CD14-positive monocyte (primary cell): ENCODE measurements around the gene GPR142. TPM values are rescaled to one million over a fixed set of nuclear protein-coding genes. Genes with fewer than 3 reads are reported as not detected.

Experiments used
- DNase-seq, 3 donors: peaks; one replicate each; pipeline ENCODE4 v3.0.0-alpha.2; 2011 to 2022
- H2AFZ ChIP-seq: 2 replicates; pipeline ENCODE4 v1.6.0; 2012; ENCODE audit warnings: mild to moderate bottlenecking, low read depth, low read length, inconsistent platforms; ENCODE audit not compliant: insufficient read depth, poor library complexity, severe bottlenecking
- H3K27ac ChIP-seq, 2 donors: 1 replicate in 1 of 2; 2 replicates in 1 of 2; pipeline ENCODE4 v1.5.1; 2012 to 2013; ENCODE audit warnings: low read length in 2 of 2, control low read depth in 1 of 2, inconsistent platforms in 1 of 2, low read depth in 1 of 2, mild to moderate bottlenecking in 1 of 2
- H3K27me3 ChIP-seq, 2 donors: one replicate each; pipeline versions ENCODE4 v1.6.0 to v1.6.1; 2011 to 2013; ENCODE audit warnings: low read length in 2 of 2; ENCODE audit not compliant: control insufficient read depth in 2 of 2, insufficient read depth in 2 of 2
- H3K36me3 ChIP-seq, 2 donors: replicated peaks in 1 of 2; 1 replicate in 1 of 2; 2 replicates in 1 of 2; pipeline versions ENCODE4 v1.5.1 to v1.6.1; 2012 to 2013; ENCODE audit warnings: low read length in 2 of 2, control low read depth in 1 of 2, inconsistent platforms in 1 of 2, mild to moderate bottlenecking in 1 of 2; ENCODE audit not compliant: insufficient read depth in 2 of 2, control insufficient read depth in 1 of 2
- H3K4me1 ChIP-seq, 2 donors: 1 replicate in 1 of 2; 2 replicates in 1 of 2; pipeline versions ENCODE4 v1.5.1 to v1.6.1; 2012 to 2013; ENCODE audit warnings: low read length in 2 of 2, control low read depth in 1 of 2, inconsistent platforms in 1 of 2, mild to moderate bottlenecking in 1 of 2, moderate library complexity in 1 of 2; ENCODE audit not compliant: insufficient read depth in 2 of 2, control insufficient read depth in 1 of 2
- H3K4me2 ChIP-seq: replicated peaks from 2 replicates; pipeline ENCODE3; 2012; ENCODE audit warnings: low read length, moderate library complexity, mild to moderate bottlenecking; ENCODE audit not compliant: poor library complexity, severe bottlenecking; ENCODE audit errors: extremely low read depth
- H3K4me3 ChIP-seq, 3 experiments: fragments of 200-600 bp in 1 of 3; sonication (generic) in 1 of 3; replicated peaks in 1 of 3; 1 replicate in 2 of 3; 2 replicates in 1 of 3; pipeline ENCODE4 v1.5.1; 2011 to 2013; ENCODE audit warnings: low read length in 3 of 3, mild to moderate bottlenecking in 3 of 3, control low read depth in 2 of 3, low read depth in 2 of 3, inconsistent platforms in 1 of 3, moderate library complexity in 1 of 3
- H3K79me2 ChIP-seq: 2 replicates; pipeline ENCODE4 v1.6.0; 2012; ENCODE audit warnings: mild to moderate bottlenecking, control low read depth, inconsistent platforms, low read length, moderate library complexity; ENCODE audit not compliant: insufficient read depth
- H3K9ac ChIP-seq: 2 replicates; pipeline ENCODE4 v1.6.0; 2017; ENCODE audit warnings: low read length, mild to moderate bottlenecking; ENCODE audit not compliant: insufficient read depth, poor library complexity, severe bottlenecking
- H3K9me3 ChIP-seq, 2 donors: replicated peaks in 1 of 2; 1 replicate in 1 of 2; 2 replicates in 1 of 2; pipeline versions ENCODE4 v1.5.1 to v1.6.1; 2012 to 2013; ENCODE audit warnings: low read length in 2 of 2, control low read depth in 1 of 2; ENCODE audit not compliant: control insufficient read depth in 1 of 2, insufficient read depth in 1 of 2
- H4K20me1 ChIP-seq: 2 replicates; pipeline ENCODE4 v1.6.0; 2012; ENCODE audit warnings: mild to moderate bottlenecking, low read length, control low read depth, moderate library complexity; ENCODE audit not compliant: insufficient read depth
- H3K27ac Mint-ChIP-seq, 7 donors: one replicate each; pipeline ENCODE4 v1.8.0; 2020; ENCODE audit warnings: mild to moderate bottlenecking in 7 of 7, mixed read lengths in 7 of 7, moderate library complexity in 6 of 7, inconsistent platforms in 2 of 7
- H3K27me3 Mint-ChIP-seq, 3 donors: one replicate each; pipeline ENCODE4 v1.8.0; 2021 to 2022; ENCODE audit warnings: low read depth in 3 of 3, mild to moderate bottlenecking in 3 of 3, mixed read lengths in 3 of 3, moderate library complexity in 3 of 3, inconsistent platforms in 1 of 3
- H3K36me3 Mint-ChIP-seq, 2 donors: one replicate each; pipeline ENCODE4 v1.8.0; 2020; ENCODE audit warnings: mixed read lengths in 2 of 2, inconsistent platforms in 1 of 2, mild to moderate bottlenecking in 1 of 2
- H3K4me1 Mint-ChIP-seq: one replicate; pipeline ENCODE4 v1.8.0; 2020; ENCODE audit warnings: mild to moderate bottlenecking, mixed read lengths
- H3K4me3 Mint-ChIP-seq, 2 donors: one replicate each; pipeline ENCODE4 v1.8.0; 2020; ENCODE audit warnings: mild to moderate bottlenecking in 2 of 2, mixed read lengths in 2 of 2, moderate library complexity in 1 of 2
- H3K9me3 Mint-ChIP-seq, 7 donors: one replicate each; pipeline ENCODE4 v1.8.0; 2020 to 2022; ENCODE audit warnings: mixed read lengths in 7 of 7, mild to moderate bottlenecking in 6 of 7, moderate library complexity in 6 of 7, inconsistent platforms in 2 of 7
- CTCF ChIP-seq: fragments of 200-600 bp; IDR thresholded peaks from one replicate; pipeline ENCODE4 v1.8.0; 2022; ENCODE audit warnings: antibody characterized with exemption, mild to moderate bottlenecking
- WGBS: methylation state at CpG from one replicate; pipeline ENCODE4 v1.1.5; 2013; ENCODE audit warnings: missing lambda C conversion rate; ENCODE audit not compliant: insufficient coverage; 5-methylcytosine and 5-hydroxymethylcytosine counted together
- intact Hi-C, 2 donors: fragments of 100-400 bp; cut with micrococcal nuclease; formaldehyde crosslinking; loops; one replicate each; pipeline versions ENCODE4 v1.15.0 to v1.15.1; 2023
- polyA plus RNA-seq, 3 donors: library from polyadenylated mRNA; depleted of rRNA in 1 of 3; unstranded in 2 of 3; stranded (reverse) in 1 of 3; fragments of 300-500 nt in 2 of 3; fragments of >200 nt in 1 of 3; fragmentation: Illumina TruSeq in 2 of 3; gene quantifications; 1 replicate in 2 of 3; 2 replicates in 1 of 3; pipeline ENCODE4 v1.2.3, GENCODE V29; 2012 to 2021

The GPR142 gene
- polyA plus RNA-seq, 3 donors: not detected

DNA sequence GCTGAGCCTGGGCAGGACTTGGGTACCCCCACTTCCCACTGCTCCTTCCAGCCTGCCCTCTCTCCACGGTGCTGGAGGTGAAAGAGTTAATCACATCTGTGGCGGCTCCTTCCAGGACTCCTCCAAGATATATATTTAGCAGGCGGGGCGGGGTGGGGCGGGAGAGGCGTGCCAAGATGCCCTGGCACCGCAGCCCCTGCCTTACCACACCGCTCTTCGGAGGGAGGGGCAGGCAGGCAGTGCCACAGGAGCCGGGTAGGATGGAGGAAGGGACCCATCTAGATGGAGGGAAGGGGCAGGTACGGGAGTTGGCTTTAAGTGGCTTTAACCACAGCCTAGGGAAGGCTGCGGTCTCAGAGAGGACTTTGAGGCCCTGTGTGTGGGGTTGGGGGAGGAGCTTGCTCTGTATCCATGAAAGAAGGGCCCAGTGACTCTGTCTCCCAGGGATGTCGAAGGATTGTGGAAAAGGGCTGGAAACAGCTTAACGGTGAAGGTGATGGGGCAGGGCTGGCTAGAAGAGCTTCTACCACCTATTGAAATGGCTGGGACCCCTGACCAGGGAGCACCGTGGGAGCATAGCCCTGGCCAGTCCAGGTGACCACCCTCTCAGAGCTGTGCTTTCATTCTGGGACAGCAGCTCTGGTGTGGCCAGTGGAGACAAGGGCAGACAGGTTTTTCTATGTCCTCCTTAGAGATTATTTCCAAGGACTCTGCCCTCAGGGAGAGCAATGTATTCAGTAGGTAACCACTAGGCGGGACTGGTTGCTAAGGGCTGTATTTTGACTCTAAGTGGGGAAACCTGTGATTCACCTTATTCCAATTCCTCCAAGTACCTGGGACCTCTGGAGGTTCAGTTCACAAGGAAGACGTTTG lies 13.0 kb downstream of the GPR142 start:
- Mint-ChIP-seq H3K9me3 (no peaks in the 10 kb centered on the region), H3K4me3 (no peak overlapping the region), H3K27ac (peak overlapping the region in 3 of 7 donors; percentile 26 to 58 (median 46)), H3K27me3 (peaks cover 10 to 12% (median 11%) of the 10 kb centered on the region in 3 donors), H3K36me3 (no peaks in the 10 kb centered on the region), H3K4me1 (peaks cover 13% of the 10 kb centered on the region)
- Histone ChIP-seq H3K27me3 (no peaks in the 10 kb centered on the region), H3K9me3 (no peaks in the 10 kb centered on the region), H3K27ac (no peak overlapping the region), H3K79me2 (no peaks in the 10 kb centered on the region), H4K20me1 (no peaks in the 10 kb centered on the region), H3K9ac (no peak overlapping the region), H3K4me2 (peak overlapping the region; percentile 56), H3K4me3 (peak overlapping the region in 1 of 3 experiments; percentile 43), H3K4me1 (peaks cover 8 to 15% of the 10 kb centered on the region in 2 donors), H3K36me3 (no peaks in the 10 kb centered on the region), H2AFZ (peak overlapping the region; percentile 53)
- WGBS: 42% methylated on average over 8 of the region's 17 CpGs
- no peak for TF ChIP-seq CTCF
- DNase-seq: no peak
- intact Hi-C loops: loop anchor here in 1 of 2 donors (2.0 kb wide), 1 partner anchor 154 kb away; no protein-coding TSS in a partner anchor

- H3K9me3 ChIP-seq: no peaks in the 10 kb centered on the region
- peaks cover 10 to 14% (median 13%) of the 10 kb centered on the region in 3 donors for H3K27me3 Mint-ChIP-seq
- no peak for DNase-seq
- peaks cover 17% of the 10 kb centered on the region for H3K4me1 Mint-ChIP-seq
- H2AFZ ChIP-seq: no peak overlapping the region
- no peaks in the 10 kb centered on the region for H3K9me3 Mint-ChIP-seq
- no peak overlapping the region for H3K4me3 Mint-ChIP-seq
- no peaks in the 10 kb centered on the region for H3K36me3 Mint-ChIP-seq
- WGBS: 98% methylated on average over 12 of the region's 15 CpGs
- H3K4me1 ChIP-seq: peaks cover 10 to 19% of the 10 kb centered on the region in 2 donors
- intact Hi-C loops: loop anchor here in 1 of 2 donors (2.0 kb wide), 1 partner anchor 154 kb away; no protein-coding TSS in a partner anchor
- no peak overlapping the region for H3K27ac ChIP-seq
- H3K27me3 ChIP-seq: no peaks in the 10 kb centered on the region
- no peak overlapping the region for H3K4me2 ChIP-seq
- peak overlapping the region in 1 of 7 donors; percentile 20 for H3K27ac Mint-ChIP-seq
- no peak overlapping the region for H3K9ac ChIP-seq
- no peaks in the 10 kb centered on the region for H3K36me3 ChIP-seq
- H4K20me1 ChIP-seq: no peaks in the 10 kb centered on the region
- H3K79me2 ChIP-seq: no peaks in the 10 kb centered on the region
- TF ChIP-seq CTCF: no peak
- H3K4me3 ChIP-seq: no peak overlapping the region
These were observed 13.9 kb downstream of the GPR142 start for GRCh38 chr17:74380959-74381808.
